22Rv1 (cell line): Measurements from ENCODE around the gene DAB1.

ENCODE experiments used
- CTCF ChIP-seq: fragments of 450-650 bp; IDR thresholded peaks from 2 replicates; pipeline ENCODE4 v1.5.1; 2017; ENCODE audit warnings: mild to moderate bottlenecking
- ZFX ChIP-seq: fragments of 450-650 bp; IDR thresholded peaks from 2 replicates; pipeline ENCODE4 v1.6.1; 2017; ENCODE audit warnings: antibody characterized with exemption, borderline replicate concordance

- no peak for TF ChIP-seq CTCF
- no peak for TF ChIP-seq ZFX
Observed at GRCh38 chr1:57337623-57338022, 86.2 kb downstream of the DAB1 start.
